Stimulated activated CD8-positive, alpha-beta memory T cell treated with anti-CD3 and anti-CD28 coated beads, Interleukin-4, amount 100 ng/mL, for 4 hours (primary cell): ENCODE data around the gene PLEKHG4B.
A peak's percentile ranks its signal among the peaks of the same experiment; 100 is the strongest.
"Not testable (repeated sequence)": the region's sequence is repeated elsewhere in the genome, so short reads cannot be mapped to it uniquely, and the experiment has no call there.

ENCODE experiments used
- DNase-seq, 2 donors: peaks; one replicate each; pipeline ENCODE4 v3.0.0-alpha.2; 2020; ENCODE audit warnings: low read depth in 2 of 2, low spot score in 1 of 2

The PLEKHG4B gene

DNA sequence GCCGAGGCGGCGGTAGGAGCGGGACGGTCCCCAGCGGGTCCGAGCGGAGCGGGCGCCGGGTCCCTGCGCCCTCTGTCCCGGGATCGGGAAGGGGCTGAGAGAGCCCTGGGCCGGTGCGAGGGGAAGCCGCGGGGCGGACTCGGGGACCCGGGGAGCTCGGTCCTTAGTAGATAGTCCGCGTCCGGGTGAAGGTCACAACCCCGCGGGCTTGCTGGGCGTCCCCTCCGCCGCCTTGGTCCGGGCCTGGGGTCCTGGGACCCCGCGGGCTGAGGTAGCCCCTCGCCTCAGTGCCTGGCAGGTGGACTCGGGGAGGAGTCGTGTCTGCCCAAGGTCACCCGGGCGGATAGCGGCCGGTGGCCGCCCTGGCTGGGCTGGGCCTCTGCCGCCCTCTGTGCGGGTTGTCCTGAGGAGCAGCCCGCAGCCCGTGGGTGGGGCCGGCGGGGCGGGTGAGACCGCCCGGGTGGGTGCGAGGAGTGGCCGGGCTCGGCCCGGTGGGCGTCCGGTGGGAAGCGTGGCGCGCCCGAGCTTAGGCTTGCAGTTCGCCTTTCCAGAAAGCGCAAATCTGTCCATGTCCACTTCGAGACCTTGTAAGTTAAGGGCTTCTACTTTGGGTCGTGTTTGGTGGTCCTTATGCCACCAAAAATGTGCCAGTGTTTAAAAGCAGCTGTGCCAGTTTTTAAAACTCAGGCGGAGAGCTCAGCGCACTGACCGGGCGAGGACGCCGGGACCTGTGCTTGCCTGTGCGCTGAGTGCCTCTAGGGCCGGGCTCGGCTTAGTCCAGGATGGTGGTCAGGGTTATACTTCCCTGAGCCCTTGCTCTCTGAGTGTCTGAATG lies 126.7 kb downstream of the PLEKHG4B start:
- DNase-seq: no peak

DNA sequence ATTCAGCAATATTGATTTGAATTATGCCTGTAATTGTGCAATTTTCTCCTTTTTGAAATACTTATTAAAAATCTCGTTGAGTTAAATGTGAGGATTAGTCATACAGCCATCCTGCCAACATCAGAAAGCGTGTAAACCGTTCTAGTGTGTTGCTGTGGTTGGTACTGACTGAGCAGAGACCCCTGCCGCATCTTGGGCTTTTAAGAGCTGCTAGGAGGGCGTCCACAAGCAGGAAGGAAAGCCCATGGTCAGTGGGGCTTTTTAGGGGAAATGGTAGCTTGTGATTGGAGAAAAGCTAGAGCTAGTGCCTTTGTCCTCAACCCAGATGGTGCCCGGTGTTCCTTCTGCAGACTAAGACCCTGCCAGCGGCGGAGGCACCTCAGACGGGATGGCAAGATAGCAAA lies 127.5 kb downstream of the PLEKHG4B start:
- peak in 1 of 2 donors; percentile 14 for DNase-seq

DNA sequence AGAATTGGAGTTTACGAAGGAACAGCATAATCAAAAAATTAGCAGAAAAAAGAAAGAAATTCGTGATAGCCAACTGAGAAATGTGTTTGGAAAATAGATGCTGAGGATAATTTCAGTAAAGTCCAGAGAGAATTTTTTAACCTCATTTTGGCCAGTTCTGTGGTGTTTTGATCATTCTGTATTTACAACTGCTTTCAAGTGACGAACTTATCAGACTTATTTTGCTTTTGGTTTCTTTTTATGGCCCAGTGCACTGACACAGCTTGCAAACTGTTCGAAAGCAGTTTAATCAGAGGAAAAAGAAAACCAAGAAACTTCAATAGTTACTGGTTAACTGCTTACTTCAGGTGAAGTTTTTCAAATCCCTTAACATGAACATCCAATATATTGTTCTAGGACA lies 128.0 kb downstream of the PLEKHG4B start:
- no peak for DNase-seq

DNA sequence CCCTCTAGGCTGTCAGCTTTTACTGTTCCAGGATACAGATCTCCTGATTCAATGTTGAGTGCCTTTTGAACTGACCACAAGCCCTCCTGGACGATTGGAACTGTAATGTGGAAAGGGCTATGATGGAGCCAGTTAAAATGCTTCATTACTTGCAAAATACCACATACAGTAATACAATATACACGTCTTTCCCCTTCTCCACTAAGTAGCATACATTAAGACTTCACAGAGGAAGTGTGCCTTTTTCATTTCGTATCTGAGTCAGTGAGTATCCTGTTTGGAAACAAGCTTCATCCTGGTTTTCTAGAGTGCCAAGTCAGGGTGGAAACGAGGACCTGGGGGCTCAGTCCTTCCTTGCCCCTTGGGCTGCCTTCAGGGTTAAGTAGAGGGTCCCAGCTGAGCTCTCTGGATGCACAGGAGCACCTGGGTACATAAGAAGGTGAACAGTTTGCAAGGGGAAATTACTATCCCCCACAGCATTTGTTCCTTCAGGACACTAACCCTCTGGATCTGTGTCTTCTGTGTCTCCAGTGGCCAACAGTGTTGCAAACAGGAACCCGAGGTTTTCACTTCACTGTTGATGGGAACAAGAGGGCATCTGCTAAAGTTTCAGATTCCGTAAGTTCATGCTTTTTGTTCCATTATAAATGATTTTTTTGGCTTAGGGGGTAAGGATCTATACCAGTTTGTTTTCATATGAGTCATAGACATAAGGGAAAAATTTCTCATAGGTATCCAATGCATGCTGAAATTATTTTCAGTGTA lies 131.2 kb downstream of the PLEKHG4B start:
- DNase-seq: not testable (repeated sequence)

DNA sequence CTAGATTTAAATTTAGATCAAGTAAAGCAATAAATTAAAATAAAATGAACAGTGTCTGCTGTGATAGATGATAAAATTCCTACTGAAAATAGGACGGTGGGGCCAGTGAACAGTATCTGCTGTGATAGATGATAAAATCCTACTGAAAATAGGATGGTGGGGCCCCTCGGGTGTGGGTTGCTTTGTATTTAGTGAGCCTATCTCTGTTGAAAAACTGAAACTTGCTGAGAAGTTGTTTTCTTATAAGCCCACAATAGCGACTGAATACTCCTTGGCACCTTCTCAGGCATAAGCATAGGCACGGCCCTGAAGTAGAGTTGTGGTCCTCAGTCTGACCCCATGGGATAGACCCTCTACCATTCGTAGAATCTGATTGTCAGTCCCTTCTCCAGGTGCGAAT lies 131.8 kb downstream of the PLEKHG4B start:
- DNase-seq: no peak

DNA sequence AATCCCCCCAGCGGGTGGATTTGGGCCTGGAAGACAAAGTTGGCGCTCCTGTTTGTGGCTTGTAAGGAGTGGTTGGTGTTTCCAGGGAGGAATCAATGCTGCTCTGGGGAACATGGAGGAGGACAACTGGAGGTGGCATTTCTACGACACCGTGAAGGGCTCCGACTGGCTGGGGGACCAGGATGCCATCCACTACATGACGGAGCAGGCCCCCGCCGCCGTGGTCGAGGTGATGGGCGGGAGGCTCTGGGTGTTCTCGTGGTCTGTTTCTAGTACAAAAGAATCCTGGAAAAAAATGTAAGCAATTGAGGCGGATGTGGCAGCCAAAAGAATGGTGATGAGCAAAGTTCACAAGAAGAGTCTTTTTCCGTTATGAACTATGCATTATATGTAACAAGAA lies 133.4 kb downstream of the PLEKHG4B start:
- no peak for DNase-seq

DNA sequence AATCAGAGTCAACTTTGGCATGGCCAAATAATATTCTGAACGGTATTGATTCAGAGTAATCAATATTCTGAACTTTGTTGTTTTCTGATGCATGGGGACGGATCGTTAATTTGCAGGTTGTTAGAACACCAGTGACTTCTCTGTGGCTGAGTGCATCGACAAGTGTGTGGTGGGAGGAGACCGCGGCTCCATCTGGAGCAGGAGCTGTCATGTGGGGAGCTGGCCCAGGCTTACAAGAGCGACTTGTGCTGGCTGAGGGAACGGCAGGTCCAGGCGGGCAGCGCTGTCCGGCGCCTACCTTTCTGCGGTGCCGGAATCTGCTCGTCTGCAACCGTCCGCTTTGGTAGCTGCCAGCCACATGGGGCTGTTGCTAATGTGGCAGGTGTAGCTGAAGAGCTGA lies 135.4 kb downstream of the PLEKHG4B start:
- DNase-seq: not testable (repeated sequence)

DNA sequence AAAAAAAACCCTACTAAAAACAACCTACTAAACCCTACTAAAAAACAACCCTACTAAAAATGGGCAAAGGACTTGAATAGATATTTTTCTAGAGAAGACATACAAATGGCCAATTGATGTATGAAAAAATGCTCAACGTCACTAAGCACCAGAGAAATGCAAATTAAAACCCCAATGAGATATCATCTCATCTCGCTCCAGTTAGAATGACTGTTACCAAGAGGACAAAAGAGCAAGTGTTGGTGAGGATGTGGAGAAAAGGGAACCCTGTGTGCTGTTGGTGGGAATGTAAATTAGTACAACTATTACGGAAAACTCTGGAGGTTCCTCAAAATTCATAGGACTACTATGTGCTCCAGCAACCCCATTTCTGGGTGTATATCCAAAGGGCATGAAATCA lies 136.9 kb downstream of the PLEKHG4B start:
- DNase-seq: no peak

DNA sequence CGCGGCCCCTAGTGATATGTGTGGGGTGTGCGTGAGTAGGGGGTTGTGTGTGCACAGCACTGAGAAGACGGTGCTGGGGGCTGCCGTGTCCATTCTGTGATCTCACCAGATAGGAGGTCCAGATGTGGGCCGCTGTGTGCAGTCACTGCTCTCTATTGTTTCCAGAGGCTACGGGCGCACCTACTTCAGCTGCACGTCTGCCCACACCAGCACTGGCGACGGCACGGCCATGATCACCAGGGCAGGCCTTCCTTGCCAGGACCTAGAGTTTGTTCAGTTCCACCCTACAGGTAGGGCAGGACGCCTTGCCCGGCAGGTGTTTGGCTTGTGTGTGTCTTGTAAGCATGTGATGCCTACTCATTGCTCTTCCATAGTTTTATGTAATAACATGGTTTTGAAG lies 138.7 kb downstream of the PLEKHG4B start:
- DNase-seq: no peak

DNA sequence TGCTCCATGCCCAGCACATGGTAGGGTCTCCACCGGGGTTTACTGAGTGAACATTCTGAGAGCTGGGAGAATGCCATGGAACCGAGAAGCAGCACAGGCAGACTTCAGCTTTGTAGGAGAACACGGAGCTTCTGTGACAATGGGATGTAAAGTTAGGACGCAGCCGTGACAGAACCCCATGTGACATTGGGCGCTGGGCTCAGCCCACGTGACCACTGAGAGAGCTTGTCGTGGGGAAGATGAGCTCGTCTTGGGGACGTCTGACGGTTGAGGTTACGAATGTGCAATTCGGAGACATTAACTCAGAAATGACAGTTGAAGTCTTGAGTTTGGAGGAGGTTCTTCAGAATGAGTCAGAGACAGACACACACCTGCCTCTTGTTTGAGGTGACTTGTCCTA lies 139.7 kb downstream of the PLEKHG4B start:
- no peak for DNase-seq

DNA sequence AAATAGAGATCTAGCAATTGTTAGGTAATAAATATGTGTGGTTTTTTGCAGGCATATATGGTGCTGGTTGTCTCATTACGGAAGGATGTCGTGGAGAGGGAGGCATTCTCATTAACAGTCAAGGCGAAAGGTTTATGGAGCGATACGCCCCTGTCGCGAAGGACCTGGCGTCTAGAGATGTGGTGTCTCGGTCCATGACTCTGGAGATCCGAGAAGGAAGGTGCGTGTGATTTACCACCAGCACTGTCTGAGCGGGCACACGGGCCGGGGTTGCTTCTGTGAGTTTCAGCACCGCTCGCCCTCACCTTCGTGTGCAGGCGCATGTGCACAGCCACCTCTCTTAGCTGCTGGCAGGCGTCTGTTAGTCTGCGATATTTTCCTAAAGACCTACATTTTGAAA lies 141.5 kb downstream of the PLEKHG4B start:
- not testable (repeated sequence) for DNase-seq

DNA sequence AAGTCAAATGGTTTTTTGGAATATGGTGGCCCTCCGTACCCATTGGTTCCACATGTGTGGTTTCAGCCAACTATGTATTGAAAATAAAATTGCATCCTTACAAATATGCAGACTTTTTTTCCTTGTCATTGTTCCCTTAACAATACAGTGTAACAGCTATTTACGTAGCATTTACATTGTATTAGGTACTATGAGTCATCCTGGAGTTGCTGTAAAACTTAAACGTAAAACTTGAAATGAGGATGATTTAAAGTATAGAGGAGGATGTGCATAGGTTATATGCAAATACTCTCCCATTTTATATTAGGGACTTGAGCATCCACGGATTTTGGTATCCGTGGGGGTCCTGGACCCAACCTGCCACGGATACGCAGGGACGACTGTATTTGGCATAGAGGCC lies 142.5 kb downstream of the PLEKHG4B start:
- no peak for DNase-seq

DNA sequence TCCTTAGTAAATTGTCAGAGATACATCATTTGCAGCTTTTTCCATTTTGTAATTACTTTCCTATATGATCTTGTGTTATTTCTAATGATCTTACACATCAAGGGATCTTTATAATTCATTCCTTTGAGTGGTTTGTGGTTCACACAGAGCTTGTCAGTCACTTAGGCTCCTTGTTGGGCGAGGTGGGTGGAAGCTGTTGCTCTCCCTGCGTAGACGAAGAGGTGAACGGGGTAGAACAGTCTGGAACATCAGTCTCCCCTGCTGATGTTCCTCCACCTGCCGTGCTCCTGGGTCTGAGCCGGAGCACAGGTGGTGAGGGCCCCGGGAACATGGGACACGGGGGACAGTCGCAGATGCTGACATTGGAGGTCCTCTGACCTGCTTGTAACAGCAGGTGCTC lies 143.6 kb downstream of the PLEKHG4B start:
- DNase-seq: not testable (repeated sequence)

DNA sequence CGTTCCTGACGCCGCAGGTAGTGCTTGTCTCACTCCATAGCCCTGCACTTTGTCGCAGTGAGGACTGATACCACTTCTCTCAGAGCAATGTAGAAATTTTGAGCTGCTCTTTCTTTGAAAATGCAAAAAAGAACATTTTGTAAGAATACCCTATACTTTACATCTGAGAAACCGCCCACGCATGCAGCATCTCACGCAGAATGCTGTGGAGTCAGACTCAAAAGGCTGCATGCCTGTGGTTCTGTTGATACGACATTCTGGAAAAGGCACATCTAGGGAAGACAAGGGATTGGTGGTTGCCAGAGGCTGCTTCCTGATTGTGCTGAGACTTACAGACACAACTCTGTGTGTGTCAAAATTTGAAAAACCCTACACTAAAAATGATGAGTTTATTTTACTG lies 146.0 kb downstream of the PLEKHG4B start:
- DNase-seq: not testable (repeated sequence)
